ENCODE results near the gene CNKSR2.

- TF ChIP-seq E2F1 (CRISPR knock-in tag; IDR thresholded peaks at IDR 0.05) (no peak), CTCF (IDR thresholded peaks at IDR 0.05) (no peak), USF1 (CRISPR knock-in tag; IDR thresholded peaks at IDR 0.05) (no peak), MAX (CRISPR knock-in tag; IDR thresholded peaks at IDR 0.05) (no peak), ESRRA (CRISPR knock-in tag; IDR thresholded peaks at IDR 0.05; ENCODE audit: borderline replicate concordance) (no peak), ATF2 (CRISPR knock-in tag; IDR thresholded peaks at IDR 0.05; ENCODE audit: borderline replicate concordance, low read depth) (no peak), RORB (CRISPR knock-in tag; IDR thresholded peaks at IDR 0.05) (no peak), ETV6 (CRISPR knock-in tag; IDR thresholded peaks at IDR 0.05) (no peak), NR2C2 (CRISPR knock-in tag; IDR thresholded peaks at IDR 0.05) (no peak)
These were observed 119.1 kb downstream of the CNKSR2 start for GRCh38 chrX:21493226-21493830.

All from WTC11 (cell line).